Vagina (tissue), 2 donors: Measurements from ENCODE around the gene MYH7B.

ENCODE experiments used
- CTCF ChIP-seq, 3 experiments: fragments of 450-650 bp in 2 of 3; fragments of 200-600 bp in 1 of 3; sonication (generic) in 1 of 3; IDR thresholded peaks; one replicate each; pipeline ENCODE4 v1.5.1; 2017 to 2019; ENCODE audit warnings: antibody characterized with exemption in 3 of 3, mild to moderate bottlenecking in 2 of 3, moderate library complexity in 2 of 3
- POLR2A ChIP-seq, 2 donors: fragments of 450-650 bp; IDR thresholded peaks; one replicate each; pipeline ENCODE4 v1.6.1; 2017; ENCODE audit warnings: antibody characterized with exemption in 2 of 2, mild to moderate bottlenecking in 2 of 2, moderate library complexity in 2 of 2
- POLR2AphosphoS5 ChIP-seq, 2 donors: sonication (generic); formaldehyde crosslinking; IDR thresholded peaks; one replicate each; pipeline ENCODE4 v1.9.0; 2017; ENCODE audit warnings: antibody characterized with exemption in 2 of 2, mild to moderate bottlenecking in 2 of 2, low read depth in 1 of 2; ENCODE audit not compliant: insufficient read depth in 1 of 2

GRCh38 chr20:34938466-34939163, 17.1 kb upstream of the MYH7B start:
- TF ChIP-seq CTCF (IDR thresholded peaks at IDR 0.05) (no peak), POLR2A (IDR thresholded peaks at IDR 0.05) (no peak), POLR2AphosphoS5 (IDR thresholded peaks at IDR 0.05; ENCODE audit: insufficient read depth in 1 of 2, low read depth in 1 of 2) (no peak)
